ENCODE measurements around the gene RAB6A. TPM values are rescaled to one million over a fixed set of nuclear protein-coding genes. Genes with fewer than 3 reads are reported as not detected.
"Not testable (repeated sequence)": the region's sequence is repeated elsewhere in the genome, so short reads cannot be mapped to it uniquely, and the experiment has no call there.

The RAB6A gene
- total RNA-seq, 4 donors from 2014 or later = 107 to 145 (median 118) TPM

DNA sequence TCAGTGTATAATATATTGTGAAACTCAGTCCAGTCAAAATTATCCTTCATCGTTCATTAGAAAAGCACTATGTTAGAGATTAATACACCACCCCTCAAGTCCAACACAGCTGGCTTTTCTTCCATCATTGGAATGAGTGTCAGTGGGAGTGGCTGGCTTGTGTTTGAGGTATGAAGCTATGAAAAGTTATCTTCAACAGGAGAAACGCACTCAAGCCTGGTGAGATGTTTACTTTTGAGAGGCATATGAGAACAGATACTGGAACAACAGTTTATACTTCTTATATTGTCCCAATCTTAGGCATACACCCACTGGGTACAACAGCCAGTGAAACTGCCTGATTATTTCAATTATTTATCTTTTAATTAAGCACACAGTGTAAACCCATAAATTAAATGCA, 80.2 kb downstream of the RAB6A start:
- DNase-seq (ENCODE audit: low spot score) = no peak
- ATAC-seq (ENCODE audit: low FRiP score) = no peak
- TF ChIP-seq, protein P1, sequence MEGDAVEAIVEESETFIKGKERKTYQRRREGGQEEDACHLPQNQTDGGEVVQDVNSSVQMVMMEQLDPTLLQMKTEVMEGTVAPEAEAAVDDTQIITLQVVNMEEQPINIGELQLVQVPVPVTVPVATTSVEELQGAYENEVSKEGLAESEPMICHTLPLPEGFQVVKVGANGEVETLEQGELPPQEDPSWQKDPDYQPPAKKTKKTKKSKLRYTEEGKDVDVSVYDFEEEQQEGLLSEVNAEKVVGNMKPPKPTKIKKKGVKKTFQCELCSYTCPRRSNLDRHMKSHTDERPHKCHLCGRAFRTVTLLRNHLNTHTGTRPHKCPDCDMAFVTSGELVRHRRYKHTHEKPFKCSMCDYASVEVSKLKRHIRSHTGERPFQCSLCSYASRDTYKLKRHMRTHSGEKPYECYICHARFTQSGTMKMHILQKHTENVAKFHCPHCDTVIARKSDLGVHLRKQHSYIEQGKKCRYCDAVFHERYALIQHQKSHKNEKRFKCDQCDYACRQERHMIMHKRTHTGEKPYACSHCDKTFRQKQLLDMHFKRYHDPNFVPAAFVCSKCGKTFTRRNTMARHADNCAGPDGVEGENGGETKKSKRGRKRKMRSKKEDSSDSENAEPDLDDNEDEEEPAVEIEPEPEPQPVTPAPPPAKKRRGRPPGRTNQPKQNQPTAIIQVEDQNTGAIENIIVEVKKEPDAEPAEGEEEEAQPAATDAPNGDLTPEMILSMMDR (IDR thresholded peaks at IDR 0.05) = no peak

DNA sequence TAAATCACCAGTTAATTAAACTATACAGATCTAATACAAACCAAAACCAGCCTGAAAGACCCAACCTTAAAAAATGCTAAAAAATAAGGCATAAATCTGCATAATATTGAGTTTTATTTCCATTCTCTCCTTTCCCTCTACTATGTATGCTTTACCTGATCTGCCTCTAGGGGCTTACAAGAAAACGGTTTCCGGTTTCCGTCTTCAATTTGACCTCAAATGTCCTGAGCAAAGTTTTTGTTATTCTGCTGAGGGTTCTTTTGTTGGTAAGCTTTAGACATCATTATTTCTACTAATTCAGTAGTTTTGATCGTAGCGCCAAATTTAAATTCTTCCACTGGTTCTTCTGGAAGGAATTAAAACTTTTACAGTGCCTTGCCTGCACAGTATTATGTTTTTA, 84.3 kb downstream of the RAB6A start:
- DNase-seq (ENCODE audit: low spot score); ATAC-seq (ENCODE audit: low FRiP score): not testable (repeated sequence)

DNA sequence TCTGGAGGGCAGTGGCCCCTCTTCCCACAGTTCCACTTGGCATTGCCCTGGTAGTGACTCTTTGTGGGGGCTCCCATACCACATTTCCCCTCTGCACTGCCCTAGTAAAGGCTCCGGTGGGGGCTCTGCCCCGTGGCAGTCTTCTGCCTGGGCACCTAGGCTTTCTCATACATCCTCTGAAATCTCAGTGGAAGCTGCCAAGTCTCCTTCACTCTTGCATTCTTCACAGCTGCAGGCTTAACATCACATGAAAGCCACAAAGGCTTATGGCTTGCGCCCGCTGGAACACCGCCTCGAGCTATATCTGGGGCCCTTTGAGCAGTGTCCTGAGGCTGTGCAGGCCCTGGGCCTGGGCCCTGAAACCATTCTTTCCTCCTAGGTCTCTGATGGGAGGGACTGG, 89.2 kb downstream of the RAB6A start:
- TF ChIP-seq, protein P1 (IDR thresholded peaks at IDR 0.05) = no peak
- no peak for ATAC-seq (ENCODE audit: low FRiP score)

DNA sequence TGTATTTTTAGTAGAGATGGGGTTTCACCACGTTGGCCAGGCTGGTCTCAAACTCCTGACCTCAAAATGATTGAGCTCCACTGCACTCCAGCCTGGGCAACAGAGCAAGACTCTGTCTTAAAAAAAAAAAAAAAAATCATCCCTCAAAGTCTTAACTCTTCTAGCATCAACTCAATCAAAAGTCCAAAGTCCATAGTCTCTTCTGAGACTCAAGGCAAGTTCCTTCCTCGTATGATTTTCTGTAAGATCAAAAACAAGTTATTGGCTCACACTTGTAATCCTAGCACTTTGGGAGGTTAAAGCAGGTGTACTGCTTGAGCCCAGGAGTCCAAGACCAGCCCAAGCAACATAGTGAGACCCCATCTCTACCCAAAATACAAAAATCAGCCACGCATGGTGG, 90.1 kb downstream of the RAB6A start:
- DNase-seq (ENCODE audit: low spot score) = no peak
- TF ChIP-seq, protein P1 (IDR thresholded peaks at IDR 0.05) = no peak
- ATAC-seq (ENCODE audit: low FRiP score) = no peak

More for the DNA sequence above, 89.2 kb downstream of the RAB6A start:
- DNase-seq (ENCODE audit: low spot score) = no peak

DNA sequence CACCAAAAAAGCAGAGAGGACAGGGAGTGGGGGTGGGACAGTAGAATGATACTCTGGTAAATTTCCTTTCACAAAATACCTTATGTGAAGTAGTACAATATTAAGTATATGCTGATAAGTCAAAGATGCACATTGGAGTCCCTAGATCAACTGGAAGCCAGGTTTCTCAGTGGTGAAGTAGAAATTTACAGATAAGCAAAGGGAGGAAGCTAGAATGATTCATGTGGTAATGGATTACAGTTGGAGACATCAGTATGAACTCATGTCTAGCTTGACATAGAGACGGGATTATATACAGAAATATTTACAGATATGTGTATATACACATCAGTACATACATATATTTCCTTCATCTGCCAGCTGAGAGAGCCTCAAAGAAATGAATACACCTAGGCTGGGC, 93.0 kb downstream of the RAB6A start:
- no peak for DNase-seq (ENCODE audit: low spot score)
- no peak for ATAC-seq (ENCODE audit: low FRiP score)
- TF ChIP-seq, protein P1 (IDR thresholded peaks at IDR 0.05) = no peak

DNA sequence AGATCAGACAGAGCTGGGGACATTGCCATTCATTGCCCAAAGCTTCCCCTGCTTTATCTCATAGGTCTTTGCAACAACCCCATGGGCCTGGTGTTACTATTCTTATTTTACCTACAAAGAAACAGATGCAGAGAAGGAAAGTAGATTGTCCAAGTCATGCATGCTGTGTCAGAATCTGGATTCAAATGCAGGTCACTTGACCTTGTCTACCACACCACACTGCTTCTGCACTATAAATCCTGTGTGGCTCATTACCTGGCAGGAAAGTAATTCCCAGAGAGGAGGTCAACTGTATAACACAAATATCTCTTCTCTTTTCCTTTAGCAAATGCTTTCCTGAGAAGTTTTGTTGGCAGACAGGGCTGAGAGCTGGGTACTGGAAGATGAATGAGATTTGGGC, 96.0 kb downstream of the RAB6A start:
- ATAC-seq (ENCODE audit: low FRiP score) (no peak), DNase-seq (ENCODE audit: low spot score) (no peak)
- TF ChIP-seq, protein P1 (IDR thresholded peaks at IDR 0.05) = no peak

DNA sequence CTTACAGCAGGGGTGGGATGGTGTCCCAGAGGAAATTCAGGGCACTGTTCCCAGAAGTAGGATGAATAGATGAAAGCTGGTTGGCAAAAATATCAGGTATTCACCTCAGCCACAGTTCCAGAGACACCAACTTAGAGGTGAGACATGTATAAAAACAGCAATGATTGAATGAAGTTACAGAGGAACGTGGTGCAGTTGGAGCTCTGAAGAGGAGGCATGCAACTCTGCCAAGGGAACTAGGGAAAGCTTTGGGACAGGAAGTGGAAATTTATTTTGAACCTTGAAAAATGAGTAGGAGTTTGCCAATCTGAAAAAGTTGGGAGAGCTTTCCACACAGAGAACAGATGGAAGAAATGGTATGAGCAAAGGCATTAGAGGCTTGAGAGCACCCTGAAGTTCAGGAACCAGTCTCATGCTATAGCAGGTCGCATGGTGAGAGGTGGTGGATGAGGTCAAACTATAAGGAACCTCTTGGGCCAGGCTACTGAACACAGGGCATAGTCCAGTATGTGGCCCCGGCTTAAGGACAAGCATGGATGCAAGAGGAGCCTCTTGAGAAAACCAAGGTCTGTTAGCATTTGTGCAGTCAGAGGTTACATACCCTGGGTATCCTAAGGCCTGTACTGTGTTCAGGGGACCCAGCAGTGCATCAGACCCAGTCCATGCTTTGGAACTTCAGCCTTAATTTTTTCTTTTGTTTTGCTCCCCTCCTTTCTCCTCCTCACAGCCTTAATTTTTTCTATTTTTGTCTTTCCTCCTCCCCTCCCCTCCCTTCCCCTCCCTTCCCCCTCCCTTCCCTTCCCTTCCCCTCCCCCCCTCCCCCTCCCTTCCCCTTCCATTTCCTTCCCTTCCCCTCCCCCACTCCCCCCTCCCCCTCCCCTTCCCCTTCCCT, 97.0 kb downstream of the RAB6A start:
- TF ChIP-seq, protein P1 (IDR thresholded peaks at IDR 0.05) = no peak
- ATAC-seq (ENCODE audit: low FRiP score) (no peak), DNase-seq (ENCODE audit: low spot score) (no peak)

Measured in omental fat pad (tissue), 4 donors.